Kidney (tissue), 14 donors: ENCODE results near the gene OR6B2. TPM values are rescaled to one million over a fixed set of nuclear protein-coding genes. Genes with fewer than 3 reads are reported as not detected.
A peak's percentile ranks its signal among the peaks of the same experiment; 100 is the strongest.

Experiments used
- DNase-seq, 5 donors: peaks; one replicate each; pipeline ENCODE4 v3.0.0-alpha.2; 2013 to 2020
- FAIRE-seq: peaks from 2 replicates; lab custom pipeline; 2012; peaks lifted over from hg19 to GRCh38; lab: Jason Lieb, UNC
- H3K27ac ChIP-seq, 2 donors: one replicate each; pipeline ENCODE4 v1.7.0; 2013; ENCODE audit warnings: low read depth in 2 of 2, low read length in 2 of 2, inconsistent platforms in 1 of 2
- H3K27me3 ChIP-seq: one replicate; pipeline ENCODE4 v1.7.1; 2013; ENCODE audit warnings: low read length, inconsistent platforms; ENCODE audit not compliant: control insufficient read depth, insufficient read depth
- H3K36me3 ChIP-seq, 3 donors: one replicate each; pipeline versions ENCODE4 v1.7.0 to v1.7.1; 2013; ENCODE audit warnings: low read length in 3 of 3, control low read depth in 1 of 3, inconsistent platforms in 1 of 3; ENCODE audit not compliant: insufficient read depth in 3 of 3, control insufficient read depth in 2 of 3
- H3K4me1 ChIP-seq, 3 donors: one replicate each; pipeline versions ENCODE4 v1.7.0 to v1.7.1; 2013; ENCODE audit warnings: low read length in 3 of 3, inconsistent platforms in 1 of 3, low read depth in 1 of 3; ENCODE audit not compliant: control insufficient read depth in 2 of 3, insufficient read depth in 2 of 3
- H3K4me3 ChIP-seq, 3 donors: one replicate each; pipeline versions ENCODE4 v1.7.0 to v1.8.1; 2013; ENCODE audit warnings: low read length in 3 of 3, control low read depth in 1 of 3, inconsistent platforms in 1 of 3
- H3K9ac ChIP-seq, 3 donors: one replicate each; pipeline versions ENCODE4 v1.7.0 to v1.7.1; 2013; ENCODE audit warnings: low read length in 3 of 3, control low read depth in 1 of 3, inconsistent platforms in 1 of 3
- H3K9me3 ChIP-seq, 3 donors: one replicate each; pipeline versions ENCODE4 v1.7.0 to v1.7.1; 2013; ENCODE audit warnings: low read length in 3 of 3, control low read depth in 1 of 3, inconsistent platforms in 1 of 3; ENCODE audit not compliant: control insufficient read depth in 2 of 3, insufficient read depth in 1 of 3
- CTCF ChIP-seq: IDR thresholded peaks from 3 replicates; pipeline ENCODE4 v1.5.1; 2012; ENCODE audit warnings: mild to moderate bottlenecking, moderate library complexity, borderline replicate concordance; ENCODE audit not compliant: insufficient read depth; ENCODE audit errors: extremely low read depth
- intact Hi-C: fragments of 100-400 bp; cut with DNase I; formaldehyde crosslinking; loops from one replicate; pipeline ENCODE4 v1.11.1; 2022
- polyA plus RNA-seq: library from polyadenylated mRNA; stranded (reverse); fragments of 350-450 nt; fragmentation: Illumina TruSeq; extraction: RNeasy Lipid Tissue Mini Kit (QIAGEN cat#74804); gene quantifications from one replicate; pipeline ENCODE4 v1.2.3, GENCODE V29; 2014; ENCODE audit warnings: low read depth, low replicate concordance; ENCODE audit not compliant: insufficient read depth
- total RNA-seq: library from RNA; stranded (reverse); fragmentation: NEBNext Ultra II Directional; extraction: Animal tissue kit (Norgen Biotek cat#: 25700); gene quantifications from one replicate; pipeline ENCODE4 v1.2.1, GENCODE V29; 2021
- donor health status: control.
- donor health status: control.
- donor health status: control.
- donor health status: control.
- donor health status: control.
- donor health status: DM: yes; HTN: yes; CAD: no.
- donor health status: Normal renal cell carcinoma (clear cell type).

The OR6B2 gene
- total and polyA plus RNA-seq, 2 donors from 2014 or later = not detected

- peak; percentile 3 for FAIRE-seq
- Histone ChIP-seq H3K36me3 (peaks cover 4 to 45% (median 44%) of the 10 kb centered on the region in 3 donors), H3K9me3 (no peaks in the 10 kb centered on the region), H3K9ac (no peak overlapping the region), H3K27me3 (no peaks in the 10 kb centered on the region), H3K4me3 (no peak overlapping the region), H3K4me1 (no peaks in the 10 kb centered on the region), H3K27ac (no peak overlapping the region)
- DNase-seq = peak in 2 of 5 donors; percentile 6 to 13
- intact Hi-C loops = no loop called here
- TF ChIP-seq CTCF = no peak
Observed at GRCh38 chr2:240013343-240013742, 16.9 kb downstream of the OR6B2 start.

- no peak overlapping the region for H3K4me3 ChIP-seq
- no peak for TF ChIP-seq CTCF
- H3K4me1 ChIP-seq = no peaks in the 10 kb centered on the region
- intact Hi-C loops = no loop called here
- H3K27me3 ChIP-seq = no peaks in the 10 kb centered on the region
- no peak for FAIRE-seq
- H3K9ac ChIP-seq = no peak overlapping the region
- no peak for DNase-seq
- H3K9me3 ChIP-seq = no peaks in the 10 kb centered on the region
- peaks cover 6 to 50% (median 44%) of the 10 kb centered on the region in 3 donors for H3K36me3 ChIP-seq
- H3K27ac ChIP-seq = no peak overlapping the region
Observed at GRCh38 chr2:240002983-240003382, 27.2 kb downstream of the OR6B2 start.

- DNase-seq = no peak
- Histone ChIP-seq H3K27me3 (no peaks in the 10 kb centered on the region), H3K4me1 (no peaks in the 10 kb centered on the region), H3K9me3 (no peaks in the 10 kb centered on the region), H3K4me3 (no peak overlapping the region), H3K9ac (no peak overlapping the region), H3K36me3 (peaks cover 6 to 39% (median 31%) of the 10 kb centered on the region in 3 donors), H3K27ac (no peak overlapping the region)
- no peak for FAIRE-seq
- intact Hi-C loops = no loop called here
- no peak for TF ChIP-seq CTCF
Observed at GRCh38 chr2:240000671-240001070, 29.6 kb downstream of the OR6B2 start.
